OCI-LY1 (cell line): ENCODE data around the gene CTCFL.

Source experiments
- H2AFZ ChIP-seq: fragments of 200-600 bp; sonication (generic), shearing (Covaris generic); 2 replicates; pipeline ENCODE4 v1.6.0; 2014; ENCODE audit warnings: antibody characterized with exemption, mild to moderate bottlenecking, low read length
- H3F3A ChIP-seq: fragments of 200-600 bp; sonication (generic), shearing (Covaris generic); 2 replicates; pipeline ENCODE4 v1.6.0; 2014; ENCODE audit warnings: mild to moderate bottlenecking, antibody characterized with exemption, low read length, moderate library complexity; ENCODE audit not compliant: insufficient read depth
- H3K27ac ChIP-seq: fragments of 200-600 bp; sonication (generic); 2 replicates; pipeline ENCODE4 v1.5.1; 2014; ENCODE audit warnings: low read length, mixed run types, mild to moderate bottlenecking, low read depth; ENCODE audit not compliant: poor library complexity, severe bottlenecking
- H3K27me3 ChIP-seq: fragments of 200-600 bp; sonication (generic); 2 replicates; pipeline ENCODE4 v1.6.0; 2014; ENCODE audit warnings: antibody characterized with exemption, mild to moderate bottlenecking, low read length, moderate library complexity; ENCODE audit not compliant: insufficient read depth
- H3K36me3 ChIP-seq: fragments of 200-600 bp; sonication (generic); 2 replicates; pipeline ENCODE4 v1.6.1; 2014; ENCODE audit warnings: mild to moderate bottlenecking, antibody characterized with exemption, low read length, moderate library complexity, mixed read lengths; ENCODE audit not compliant: insufficient read depth
- H3K4me1 ChIP-seq: fragments of 200-600 bp; sonication (generic); 2 replicates; pipeline ENCODE4 v1.5.1; 2014; ENCODE audit warnings: mild to moderate bottlenecking, low read length, moderate library complexity; ENCODE audit not compliant: insufficient read depth, severe bottlenecking
- H3K4me2 ChIP-seq: fragments of 200-600 bp; sonication (generic), shearing (Covaris generic); 2 replicates; pipeline ENCODE4 v1.6.1; 2014; ENCODE audit warnings: low read length
- H3K4me3 ChIP-seq: fragments of 200-600 bp; sonication (generic); 2 replicates; pipeline ENCODE4 v1.5.1; 2014; ENCODE audit warnings: low read length, low read depth, mild to moderate bottlenecking, mixed read lengths; ENCODE audit not compliant: poor library complexity, severe bottlenecking
- H3K79me2 ChIP-seq: fragments of 200-600 bp; shearing (Covaris generic); 2 replicates; pipeline ENCODE4 v1.6.1; 2016; ENCODE audit warnings: mixed run types, low read length, mixed read lengths; ENCODE audit not compliant: insufficient read depth
- H3K9ac ChIP-seq: fragments of 200-600 bp; sonication (generic), shearing (Covaris generic); 2 replicates; pipeline ENCODE4 v1.6.1; 2014; ENCODE audit warnings: mild to moderate bottlenecking, low read length, mixed read lengths
- H3K9me2 ChIP-seq: fragments of 200-600 bp; sonication (generic), shearing (Covaris generic); 2 replicates; pipeline ENCODE4 v1.6.1; 2014; ENCODE audit warnings: low read depth, mild to moderate bottlenecking, low read length, mixed read lengths
- H3K9me3 ChIP-seq: fragments of 200-600 bp; shearing (Covaris generic); 2 replicates; pipeline ENCODE4 v1.6.1; 2014; ENCODE audit warnings: low read length, mixed read lengths
- H4K20me1 ChIP-seq: fragments of 200-600 bp; sonication (generic), shearing (Covaris generic); 2 replicates; pipeline ENCODE4 v1.6.0; 2016; ENCODE audit warnings: mild to moderate bottlenecking, low read length; ENCODE audit not compliant: insufficient read depth
- EZH2 ChIP-seq: fragments of 200-600 bp; sonication (generic), shearing (Covaris generic); IDR thresholded peaks from 2 replicates; pipeline ENCODE4 v1.8.0; 2017; ENCODE audit warnings: borderline replicate concordance, mixed run types, mild to moderate bottlenecking, antibody characterized with exemption, low read length, moderate library complexity, mixed read lengths
- TF ChIP-seq, protein P1 (sequence below): fragments of 200-600 bp; sonication (generic), shearing (Covaris generic); IDR thresholded peaks from 2 replicates; pipeline ENCODE4 v1.5.1; 2017; ENCODE audit warnings: mild to moderate bottlenecking, antibody characterized with exemption, low read length, moderate library complexity, mixed read lengths

CTCFL gene

DNA sequence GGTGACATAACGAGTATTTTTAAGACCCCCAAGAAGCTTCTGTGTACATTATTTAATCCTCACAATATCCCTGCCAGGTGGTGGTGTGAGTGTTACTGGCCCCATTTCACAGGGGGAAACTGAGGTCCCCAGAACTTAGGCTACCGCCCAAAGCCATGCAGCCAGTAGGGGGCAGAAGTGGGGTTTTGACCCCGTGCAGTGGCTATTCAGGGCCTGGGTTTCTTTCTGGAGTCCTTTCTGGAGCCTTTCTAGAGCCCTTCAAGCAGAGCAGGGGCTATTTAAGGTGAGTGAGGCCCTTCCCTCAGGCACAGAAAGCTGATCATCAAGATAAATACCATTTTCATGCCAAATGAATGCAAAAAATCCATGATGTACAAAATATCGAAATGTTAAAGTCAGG lies 59.0 kb downstream of the CTCFL start:
- H3K9ac ChIP-seq, result no peak overlapping the region
- no peaks in the 10 kb centered on the region for H3K9me3 ChIP-seq
- H4K20me1 ChIP-seq, result no peaks in the 10 kb centered on the region
- H3K27ac ChIP-seq, result peak overlapping the region; percentile 98
- no peak overlapping the region for H3K4me3 ChIP-seq
- H3K79me2 ChIP-seq, result no peaks in the 10 kb centered on the region
- TF ChIP-seq, protein P1, sequence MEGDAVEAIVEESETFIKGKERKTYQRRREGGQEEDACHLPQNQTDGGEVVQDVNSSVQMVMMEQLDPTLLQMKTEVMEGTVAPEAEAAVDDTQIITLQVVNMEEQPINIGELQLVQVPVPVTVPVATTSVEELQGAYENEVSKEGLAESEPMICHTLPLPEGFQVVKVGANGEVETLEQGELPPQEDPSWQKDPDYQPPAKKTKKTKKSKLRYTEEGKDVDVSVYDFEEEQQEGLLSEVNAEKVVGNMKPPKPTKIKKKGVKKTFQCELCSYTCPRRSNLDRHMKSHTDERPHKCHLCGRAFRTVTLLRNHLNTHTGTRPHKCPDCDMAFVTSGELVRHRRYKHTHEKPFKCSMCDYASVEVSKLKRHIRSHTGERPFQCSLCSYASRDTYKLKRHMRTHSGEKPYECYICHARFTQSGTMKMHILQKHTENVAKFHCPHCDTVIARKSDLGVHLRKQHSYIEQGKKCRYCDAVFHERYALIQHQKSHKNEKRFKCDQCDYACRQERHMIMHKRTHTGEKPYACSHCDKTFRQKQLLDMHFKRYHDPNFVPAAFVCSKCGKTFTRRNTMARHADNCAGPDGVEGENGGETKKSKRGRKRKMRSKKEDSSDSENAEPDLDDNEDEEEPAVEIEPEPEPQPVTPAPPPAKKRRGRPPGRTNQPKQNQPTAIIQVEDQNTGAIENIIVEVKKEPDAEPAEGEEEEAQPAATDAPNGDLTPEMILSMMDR, result peak; percentile 92
- no peak for TF ChIP-seq EZH2
- no peaks in the 10 kb centered on the region for H3K36me3 ChIP-seq
- H3K4me2 ChIP-seq, result no peak overlapping the region
- no peak overlapping the region for H2AFZ ChIP-seq
- H3F3A ChIP-seq, result no peaks in the 10 kb centered on the region
- no peaks in the 10 kb centered on the region for H3K27me3 ChIP-seq
- H3K9me2 ChIP-seq, result no peaks in the 10 kb centered on the region
- peaks cover 61% of the 10 kb centered on the region for H3K4me1 ChIP-seq

DNA sequence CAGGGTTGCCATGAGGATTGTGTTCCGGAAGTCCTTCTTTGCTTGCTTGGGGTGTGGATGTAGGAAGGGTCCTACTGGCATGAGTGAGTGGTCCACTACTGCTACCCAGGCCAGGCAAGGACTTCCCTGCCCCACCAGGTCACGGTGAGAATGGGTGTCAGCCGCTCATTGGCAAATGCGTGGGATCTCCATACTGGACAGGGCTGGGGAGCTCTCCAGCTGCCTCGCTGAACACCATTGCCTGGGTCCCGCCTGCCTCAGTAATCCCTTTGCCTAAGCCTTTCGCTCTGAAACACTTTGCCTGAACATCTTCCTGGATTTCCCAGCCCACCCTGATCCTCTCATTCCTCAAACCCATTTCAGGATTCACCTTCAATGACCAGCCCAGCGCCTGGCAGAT lies 59.5 kb downstream of the CTCFL start:
- Histone ChIP-seq H3K9me3 (no peaks in the 10 kb centered on the region), H4K20me1 (no peaks in the 10 kb centered on the region), H3K9ac (no peak overlapping the region), H3K4me1 (peaks cover 57% of the 10 kb centered on the region), H3K27ac (peak overlapping the region; percentile 9), H2AFZ (no peak overlapping the region), H3F3A (no peaks in the 10 kb centered on the region), H3K4me3 (no peak overlapping the region), H3K27me3 (no peaks in the 10 kb centered on the region), H3K79me2 (no peaks in the 10 kb centered on the region), H3K4me2 (no peak overlapping the region), H3K9me2 (no peaks in the 10 kb centered on the region), H3K36me3 (no peaks in the 10 kb centered on the region)
- TF ChIP-seq, protein P1, result no peak
- no peak for TF ChIP-seq EZH2

DNA sequence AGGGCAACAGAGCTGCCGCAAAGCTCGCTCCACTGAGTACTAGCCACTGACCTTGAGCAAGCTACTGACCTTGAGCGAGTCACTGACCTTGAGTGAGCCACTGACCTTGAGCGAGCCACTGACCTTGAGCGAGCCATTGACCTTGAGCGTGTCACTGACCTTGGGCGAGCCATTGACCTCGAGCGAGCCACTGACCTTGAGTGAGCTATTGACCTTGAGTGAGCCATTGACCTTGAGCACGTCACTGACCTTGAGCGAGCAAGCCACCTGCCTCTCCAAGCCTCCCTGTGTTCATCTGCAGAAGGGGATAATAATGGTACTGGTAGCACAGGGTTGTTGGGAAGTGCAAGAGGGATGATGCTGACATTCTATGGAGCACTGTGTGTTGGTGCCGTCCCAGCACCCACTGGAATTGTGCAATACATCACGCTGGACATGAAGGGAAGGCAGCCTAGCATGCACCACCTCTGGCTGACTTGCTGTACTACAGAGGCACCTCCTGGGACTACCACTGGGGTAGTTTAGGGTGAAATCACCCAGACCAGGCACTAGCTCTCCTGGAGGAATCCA lies 60.2 kb downstream of the CTCFL start:
- H3K27ac ChIP-seq, result peak overlapping the region; percentile 0
- H3K9me3 ChIP-seq, result no peaks in the 10 kb centered on the region
- no peak overlapping the region for H3K4me2 ChIP-seq

More for the DNA sequence above, 60.2 kb downstream of the CTCFL start:
- Histone ChIP-seq H3K27me3 (no peaks in the 10 kb centered on the region), H3K79me2 (no peaks in the 10 kb centered on the region), H3K9ac (no peak overlapping the region), H3K9me2 (no peaks in the 10 kb centered on the region), H3F3A (no peaks in the 10 kb centered on the region), H4K20me1 (no peaks in the 10 kb centered on the region), H2AFZ (no peak overlapping the region), H3K4me1 (peaks cover 49% of the 10 kb centered on the region), H3K4me3 (no peak overlapping the region), H3K36me3 (no peaks in the 10 kb centered on the region)
- no peak for TF ChIP-seq EZH2
- TF ChIP-seq, protein P1, result peak; percentile 48
